GM18498 (cell line): Measurements from ENCODE around the gene MRPL57.
"Not testable (repeated sequence)": the region's sequence is repeated elsewhere in the genome, so short reads cannot be mapped to it uniquely, and the experiment has no call there.

Experiments used
- ATAC-seq: cut with Tn5 transposase; IDR thresholded peaks from one replicate; pipeline ENCODE4 v1.9.1; 2021; ENCODE audit warnings: mild to moderate bottlenecking, moderate library complexity; ENCODE audit not compliant: unreplicated experiment

Gene MRPL57

GRCh38 chr13:21194756-21195155, 18.3 kb downstream of the MRPL57 start:
- not testable (repeated sequence) for ATAC-seq

GRCh38 chr13:21197606-21198225, 21.3 kb downstream of the MRPL57 start:
- ATAC-seq = not testable (repeated sequence)

GRCh38 chr13:21198391-21198790, 21.9 kb downstream of the MRPL57 start:
- ATAC-seq = not testable (repeated sequence)

- ATAC-seq = not testable (repeated sequence)
These were observed 25.2 kb downstream of the MRPL57 start for GRCh38 chr13:21201456-21202190.

DNA sequence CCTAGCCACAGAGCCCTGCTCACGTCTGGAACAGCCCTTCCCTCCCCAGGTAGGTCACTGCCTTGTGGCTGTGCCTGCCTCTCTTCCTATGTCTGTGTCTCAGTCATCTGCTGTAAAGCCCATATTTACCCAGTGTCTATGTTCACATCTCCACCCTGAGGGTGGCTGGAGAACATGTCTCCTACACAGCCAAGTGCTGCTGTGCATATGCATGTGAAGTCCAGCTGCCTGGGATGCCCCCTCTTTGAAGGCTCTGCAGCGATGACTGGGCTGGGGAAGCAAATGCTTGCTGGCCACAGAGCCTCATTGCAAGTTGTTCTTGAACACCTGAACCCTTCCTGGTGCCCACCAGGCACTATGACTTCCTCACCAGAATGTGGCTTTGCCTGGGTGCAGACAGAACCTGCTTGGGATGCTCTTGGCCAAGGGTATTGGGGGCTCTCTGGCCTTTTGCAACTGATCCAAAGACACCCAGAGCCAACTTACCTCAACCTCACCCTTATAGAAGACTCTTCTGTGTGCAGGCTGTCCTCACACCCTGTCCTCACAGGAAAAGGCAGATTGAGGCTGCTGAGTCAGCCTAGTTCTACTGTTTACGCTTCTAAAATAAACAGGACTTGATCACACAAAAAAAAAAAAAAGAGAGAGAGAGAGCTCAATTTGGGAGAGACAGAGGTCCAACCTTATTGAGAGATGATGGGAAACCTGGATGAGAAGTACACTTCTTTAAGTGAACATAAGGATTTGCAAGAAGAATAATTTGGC, 26.5 kb downstream of the MRPL57 start:
- no peak for ATAC-seq

DNA sequence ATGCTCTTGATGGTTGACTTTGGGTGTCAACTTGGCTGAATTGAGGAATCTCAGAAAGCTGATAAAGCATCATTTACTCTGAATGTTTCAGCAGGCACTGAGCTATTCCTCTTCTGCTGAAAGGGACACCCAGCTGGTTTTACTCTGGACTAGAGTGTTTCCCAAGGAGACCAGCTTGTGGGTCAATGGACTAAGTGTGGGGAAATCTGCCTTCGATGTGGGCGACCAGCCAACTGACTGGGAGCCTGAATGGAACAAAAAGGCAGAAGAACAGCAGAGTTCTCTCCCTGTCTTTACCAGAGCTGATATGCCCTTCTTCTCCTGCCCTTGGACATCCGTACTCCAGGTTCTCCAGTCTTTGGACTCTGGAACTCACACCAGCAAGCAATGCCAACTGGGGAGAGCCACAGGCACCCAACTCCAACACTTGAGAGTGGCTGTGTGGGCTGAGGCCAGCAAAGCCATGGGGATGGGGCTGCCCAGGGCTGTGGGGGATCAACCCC, 32.2 kb downstream of the MRPL57 start:
- ATAC-seq = no peak

GRCh38 chr13:21212138-21212775, 35.8 kb downstream of the MRPL57 start:
- no peak for ATAC-seq

GRCh38 chr13:21215419-21215818, 39.0 kb downstream of the MRPL57 start:
- ATAC-seq = not testable (repeated sequence)

GRCh38 chr13:21216332-21216731, 39.9 kb downstream of the MRPL57 start:
- ATAC-seq = no peak

DNA sequence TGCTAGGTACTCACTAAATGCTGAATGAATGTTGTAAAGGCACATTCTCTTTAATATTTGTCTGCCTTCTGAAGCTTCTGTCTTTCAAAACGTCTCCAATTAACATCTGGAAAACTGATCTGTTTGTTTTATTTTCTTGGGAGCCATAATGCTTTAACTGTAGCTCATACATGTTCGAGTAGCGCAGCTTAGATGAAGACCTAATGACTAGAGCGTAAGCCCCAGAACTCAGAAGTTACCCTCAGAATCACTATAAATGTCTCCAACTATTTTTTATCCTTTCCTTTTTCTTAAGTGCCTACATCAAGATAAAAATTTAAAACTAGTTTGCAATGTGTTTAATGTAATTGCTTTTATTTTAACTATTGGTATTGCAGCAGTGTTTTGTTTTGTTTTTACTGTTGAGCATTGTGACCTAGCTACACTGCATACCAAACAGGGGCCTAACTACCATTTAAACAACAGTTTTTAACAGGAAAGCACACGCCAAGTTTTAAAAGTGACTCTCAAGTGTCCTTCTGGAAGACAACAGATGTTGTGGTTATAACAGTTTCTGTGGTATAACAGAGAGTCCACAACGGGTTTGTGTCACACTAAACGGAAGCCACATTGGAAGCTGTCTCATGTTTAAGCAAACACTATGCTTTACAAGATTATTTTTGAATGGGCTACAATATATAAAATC, 42.0 kb downstream of the MRPL57 start:
- peak; percentile 99 for ATAC-seq

GRCh38 chr13:21219036-21219381, 42.6 kb downstream of the MRPL57 start:
- ATAC-seq = no peak

GRCh38 chr13:21219716-21220115, 43.3 kb downstream of the MRPL57 start:
- ATAC-seq = not testable (repeated sequence)

DNA sequence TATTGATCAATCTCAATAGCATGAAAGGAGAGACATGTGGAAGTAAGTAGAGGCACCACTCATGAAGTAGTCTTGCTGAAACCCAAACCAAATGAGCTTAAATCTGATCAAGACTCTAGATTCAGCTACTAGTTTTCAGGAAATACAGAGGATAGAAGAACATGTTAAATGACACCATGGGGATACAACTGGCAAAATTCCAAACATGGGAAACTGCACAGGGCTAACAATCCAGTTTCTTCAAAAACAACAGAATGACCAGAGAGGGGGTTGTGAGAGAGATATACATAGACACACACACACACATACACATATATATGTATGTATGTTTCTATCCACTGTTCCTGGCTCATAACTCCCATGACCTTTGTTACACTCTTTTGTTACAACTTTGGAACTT, 44.8 kb downstream of the MRPL57 start:
- ATAC-seq = no peak

GRCh38 chr13:21225082-21225481, 48.6 kb downstream of the MRPL57 start:
- ATAC-seq = no peak

- ATAC-seq = no peak
These were observed 49.6 kb downstream of the MRPL57 start for GRCh38 chr13:21225841-21226581.

GRCh38 chr13:21227917-21228316, 51.5 kb downstream of the MRPL57 start:
- ATAC-seq = no peak
